Fibroblast of lung (primary cell): Measurements from ENCODE around the gene SPATA21.

Source experiments
- EZH2 ChIP-seq: IDR thresholded peaks from 2 replicates; pipeline ENCODE4 v1.5.1; 2012; ENCODE audit warnings: low read length, control low read depth, mild to moderate bottlenecking; ENCODE audit errors: missing control alignments
- TF ChIP-seq, protein P1 (sequence below), 2 donors: IDR thresholded peaks in 1 of 2; conservative IDR thresholded peaks in 1 of 2; 1 replicate in 1 of 2; 2 replicates in 1 of 2; pipeline ENCODE4 v1.5.1; 2011 to 2012; ENCODE audit warnings: low read length in 2 of 2, control low read depth in 1 of 2, inconsistent platforms in 1 of 2, low read depth in 1 of 2, mild to moderate bottlenecking in 1 of 2

DNA sequence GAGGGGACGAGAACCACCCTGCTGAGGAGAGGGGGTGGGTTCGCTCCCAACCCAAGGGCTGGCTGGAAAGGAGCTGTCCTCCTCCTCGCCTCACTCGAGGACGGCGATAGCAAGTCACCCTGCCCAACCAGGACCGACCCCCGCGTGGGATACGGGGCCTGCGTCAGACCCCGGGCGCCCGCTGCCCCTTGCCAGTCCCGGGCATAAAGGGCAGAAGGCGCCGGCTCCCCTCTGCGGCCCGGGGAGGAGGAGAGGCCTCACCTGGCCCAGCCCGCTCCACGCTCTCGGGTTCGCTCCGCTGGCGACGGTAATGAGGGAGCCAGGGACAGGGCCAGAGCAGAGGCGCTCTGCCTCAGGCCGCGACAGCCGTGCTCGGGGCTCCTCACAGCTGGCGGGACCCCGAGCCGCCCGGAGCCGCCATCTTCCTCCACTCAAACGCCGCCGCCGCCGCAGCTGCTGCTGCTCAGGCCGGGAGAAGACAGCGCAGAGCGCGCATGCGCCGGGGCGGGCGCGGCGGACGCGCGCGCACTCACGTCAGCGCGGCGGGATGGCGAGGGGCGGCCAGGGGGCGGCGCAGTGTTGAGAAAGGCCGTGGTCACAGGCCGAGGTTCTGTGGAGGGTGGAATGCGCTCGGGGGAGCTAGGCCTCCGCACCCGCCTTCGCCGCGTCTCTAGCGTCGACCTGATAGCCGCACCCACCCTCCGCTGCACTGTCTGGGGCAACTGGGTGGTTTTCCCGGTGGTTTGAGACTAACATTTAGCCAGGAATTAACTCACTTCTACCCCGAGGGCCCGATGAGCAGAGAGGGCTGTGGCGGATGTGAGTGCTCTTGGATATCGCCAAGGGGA is 85.0 kb downstream of the SPATA21 start, which contains the start of gene FBXO42:
- TF ChIP-seq, protein P1, sequence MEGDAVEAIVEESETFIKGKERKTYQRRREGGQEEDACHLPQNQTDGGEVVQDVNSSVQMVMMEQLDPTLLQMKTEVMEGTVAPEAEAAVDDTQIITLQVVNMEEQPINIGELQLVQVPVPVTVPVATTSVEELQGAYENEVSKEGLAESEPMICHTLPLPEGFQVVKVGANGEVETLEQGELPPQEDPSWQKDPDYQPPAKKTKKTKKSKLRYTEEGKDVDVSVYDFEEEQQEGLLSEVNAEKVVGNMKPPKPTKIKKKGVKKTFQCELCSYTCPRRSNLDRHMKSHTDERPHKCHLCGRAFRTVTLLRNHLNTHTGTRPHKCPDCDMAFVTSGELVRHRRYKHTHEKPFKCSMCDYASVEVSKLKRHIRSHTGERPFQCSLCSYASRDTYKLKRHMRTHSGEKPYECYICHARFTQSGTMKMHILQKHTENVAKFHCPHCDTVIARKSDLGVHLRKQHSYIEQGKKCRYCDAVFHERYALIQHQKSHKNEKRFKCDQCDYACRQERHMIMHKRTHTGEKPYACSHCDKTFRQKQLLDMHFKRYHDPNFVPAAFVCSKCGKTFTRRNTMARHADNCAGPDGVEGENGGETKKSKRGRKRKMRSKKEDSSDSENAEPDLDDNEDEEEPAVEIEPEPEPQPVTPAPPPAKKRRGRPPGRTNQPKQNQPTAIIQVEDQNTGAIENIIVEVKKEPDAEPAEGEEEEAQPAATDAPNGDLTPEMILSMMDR (conservative IDR thresholded peaks at IDR 0.05 in 1 of 2, IDR thresholded peaks at IDR 0.05 in 1 of 2; ENCODE audit: low read depth in 1 of 2, low read length in 2 of 2), result peak; percentile 4 to 23
- TF ChIP-seq EZH2, result no peak
